H9 (cell line): ENCODE measurements around the gene MAD1L1. TPM values are rescaled to one million over a fixed set of nuclear protein-coding genes. Genes with fewer than 3 reads are reported as not detected.
A peak's percentile ranks its signal among the peaks of the same experiment; 100 is the strongest.

Source experiments
- DNase-seq: peaks from one replicate; pipeline ENCODE4 v3.0.0-alpha.2; 2017
- H2AFZ ChIP-seq: one replicate; pipeline ENCODE4 v1.6.1; 2013; ENCODE audit warnings: mild to moderate bottlenecking, low read length, control low read depth, moderate library complexity
- H2AK5ac ChIP-seq: 2 replicates; pipeline ENCODE4 v1.6.1; 2013; ENCODE audit warnings: low read length, control low read depth, mixed read lengths; ENCODE audit not compliant: insufficient read length
- H2BK120ac ChIP-seq: one replicate; pipeline ENCODE4 v1.6.1; 2013; ENCODE audit warnings: low read depth, mild to moderate bottlenecking, low read length, control low read depth, inconsistent platforms; ENCODE audit not compliant: poor library complexity, severe bottlenecking
- H2BK12ac ChIP-seq: 2 replicates; pipeline ENCODE4 v1.6.1; 2013; ENCODE audit warnings: low read length, control low read depth, mixed read lengths, low read depth; ENCODE audit not compliant: insufficient read length
- H2BK15ac ChIP-seq: 2 replicates; pipeline ENCODE4 v1.6.1; 2013; ENCODE audit warnings: low read depth, low read length, control low read depth
- H2BK20ac ChIP-seq: one replicate; pipeline ENCODE4 v1.6.1; 2013; ENCODE audit warnings: low read depth, mild to moderate bottlenecking, low read length, control low read depth, inconsistent platforms; ENCODE audit not compliant: poor library complexity, severe bottlenecking
- H2BK5ac ChIP-seq: 2 replicates; pipeline ENCODE4 v1.6.1; 2013; ENCODE audit warnings: low read length, control low read depth, mixed read lengths; ENCODE audit not compliant: insufficient read length
- H3K14ac ChIP-seq: 2 replicates; pipeline ENCODE4 v1.6.1; 2013; ENCODE audit warnings: low read length, control low read depth; ENCODE audit not compliant: insufficient read depth
- H3K18ac ChIP-seq: 2 replicates; pipeline ENCODE4 v1.6.1; 2013; ENCODE audit warnings: low read depth, mild to moderate bottlenecking, mixed read lengths, low read length, control low read depth; ENCODE audit not compliant: insufficient read length
- H3K23ac ChIP-seq: 2 replicates; pipeline ENCODE4 v1.6.1; 2013; ENCODE audit warnings: low read length, control low read depth, mixed read lengths, low read depth; ENCODE audit not compliant: insufficient read length
- H3K23me2 ChIP-seq: 2 replicates; pipeline ENCODE4 v1.6.1; 2013; ENCODE audit warnings: low read depth, mild to moderate bottlenecking, mixed read lengths, low read length, control low read depth; ENCODE audit not compliant: insufficient read length, poor library complexity, severe bottlenecking
- H3K27ac ChIP-seq: 2 replicates; pipeline ENCODE4 v1.5.1; 2013; ENCODE audit warnings: low read length, control low read depth, mixed read lengths, low read depth; ENCODE audit not compliant: insufficient read length
- H3K27me3 ChIP-seq: 2 replicates; pipeline ENCODE4 v1.6.1; 2013; ENCODE audit warnings: low read length, control low read depth, inconsistent platforms; ENCODE audit not compliant: insufficient read depth
- H3K4ac ChIP-seq: 2 replicates; pipeline ENCODE4 v1.6.1; 2013; ENCODE audit warnings: low read depth, mild to moderate bottlenecking, control low read depth, inconsistent platforms, low read length, moderate library complexity
- H3K4me1 ChIP-seq: 2 replicates; pipeline ENCODE4 v1.6.1; 2013; ENCODE audit warnings: low read length, control low read depth, inconsistent platforms; ENCODE audit not compliant: insufficient read depth
- H3K4me2 ChIP-seq: 2 replicates; pipeline ENCODE4 v1.6.1; 2013; ENCODE audit warnings: low read length, control low read depth, mixed read lengths; ENCODE audit not compliant: insufficient read length, insufficient read depth
- H3K56ac ChIP-seq: 2 replicates; pipeline ENCODE4 v1.6.1; 2013; ENCODE audit warnings: low read depth, mild to moderate bottlenecking, mixed read lengths, low read length, control low read depth; ENCODE audit not compliant: insufficient read length
- H3K79me1 ChIP-seq: 2 replicates; pipeline ENCODE4 v1.6.1; 2013; ENCODE audit warnings: low read depth, mild to moderate bottlenecking, moderate library complexity, low read length, control low read depth, inconsistent platforms; ENCODE audit not compliant: insufficient read depth, poor library complexity, severe bottlenecking
- H3K79me2 ChIP-seq: 2 replicates; pipeline ENCODE4 v1.6.1; 2013; ENCODE audit warnings: low read length, control low read depth, inconsistent platforms; ENCODE audit not compliant: insufficient read depth
- H3K9ac ChIP-seq: 2 replicates; pipeline ENCODE4 v1.6.1; 2013; ENCODE audit warnings: low read length, control low read depth, mixed read lengths; ENCODE audit not compliant: insufficient read length; ENCODE audit errors: extremely low read depth
- H3K9me3 ChIP-seq: one replicate; pipeline ENCODE4 v1.6.1; 2013; ENCODE audit warnings: low read depth, low read length, inconsistent platforms; ENCODE audit not compliant: control insufficient read depth
- H3T11ph ChIP-seq: one replicate; pipeline ENCODE4 v1.6.1; 2013; ENCODE audit warnings: mild to moderate bottlenecking, low read length, control low read depth, inconsistent platforms
- H4K20me1 ChIP-seq: one replicate; pipeline ENCODE4 v1.6.1; 2013; ENCODE audit not compliant: control insufficient read depth, insufficient read length, insufficient read depth
- H4K5ac ChIP-seq: 2 replicates; pipeline ENCODE4 v1.6.1; 2013; ENCODE audit warnings: low read depth, mild to moderate bottlenecking, mixed read lengths, low read length, control low read depth; ENCODE audit not compliant: insufficient read length
- H4K8ac ChIP-seq: replicated peaks from 2 replicates; pipeline ENCODE4 v1.6.1; 2013; ENCODE audit warnings: low read length, control low read depth, mixed read lengths, low read depth; ENCODE audit not compliant: insufficient read length
- H4K91ac ChIP-seq: 2 replicates; pipeline ENCODE4 v1.6.1; 2013; ENCODE audit warnings: low read depth, mild to moderate bottlenecking, moderate library complexity, mixed read lengths, low read length, control low read depth; ENCODE audit not compliant: insufficient read length
- H3K27ac Mint-ChIP-seq, 3 experiments: 2 replicates in 2 of 3; 3 replicates in 1 of 3; pipeline ENCODE4 v1.8.0; 2020 to 2021; ENCODE audit warnings: mixed read lengths in 3 of 3, mild to moderate bottlenecking in 1 of 3, moderate library complexity in 1 of 3
- H3K27me3 Mint-ChIP-seq: 2 replicates; pipeline ENCODE4 v1.8.0; 2021; ENCODE audit warnings: low read depth, mild to moderate bottlenecking, moderate library complexity, mixed read lengths
- H3K36me3 Mint-ChIP-seq, 3 experiments: 2 replicates in 2 of 3; 3 replicates in 1 of 3; pipeline ENCODE4 v1.8.0; 2020 to 2021; ENCODE audit warnings: low read depth in 3 of 3, mixed read lengths in 3 of 3; ENCODE audit not compliant: insufficient read depth in 1 of 3
- H3K4me1 Mint-ChIP-seq, 2 experiments: 2 replicates each; pipeline ENCODE4 v1.8.0; 2020; ENCODE audit warnings: mixed read lengths in 2 of 2
- H3K4me3 Mint-ChIP-seq, 2 experiments: 2 replicates in 1 of 2; 3 replicates in 1 of 2; pipeline ENCODE4 v1.8.0; 2020 to 2021; ENCODE audit warnings: mild to moderate bottlenecking in 2 of 2, mixed read lengths in 2 of 2, moderate library complexity in 1 of 2
- H3K9me3 Mint-ChIP-seq, 2 experiments: 2 replicates in 1 of 2; 3 replicates in 1 of 2; pipeline ENCODE4 v1.8.0; 2020; ENCODE audit warnings: mild to moderate bottlenecking in 2 of 2, mixed read lengths in 2 of 2, moderate library complexity in 1 of 2
- CTCF ChIP-seq: fragments of 200-600 bp; sonication (generic); conservative IDR thresholded peaks from 3 replicates; pipeline ENCODE4 v1.8.0; 2021; ENCODE audit warnings: antibody characterized with exemption, mild to moderate bottlenecking
- WGBS: extraction: QIAGEN DNeasy Blood & Tissue Kit; methylation state at CpG from one replicate; pipeline ENCODE4 v1.1.7; 2013; ENCODE audit warnings: missing lambda C conversion rate, low lambda C conversion rate, mixed read lengths; ENCODE audit not compliant: insufficient read length; ENCODE audit errors: extremely low coverage; 5-methylcytosine and 5-hydroxymethylcytosine counted together
- total RNA-seq: library from RNA; stranded (reverse); gene quantifications from 2 replicates; pipeline ENCODE4 v1.2.1, GENCODE V29; 2021

Gene MAD1L1
- total RNA-seq, 1 experiment from 2014 or later, result 39.0 TPM

DNA sequence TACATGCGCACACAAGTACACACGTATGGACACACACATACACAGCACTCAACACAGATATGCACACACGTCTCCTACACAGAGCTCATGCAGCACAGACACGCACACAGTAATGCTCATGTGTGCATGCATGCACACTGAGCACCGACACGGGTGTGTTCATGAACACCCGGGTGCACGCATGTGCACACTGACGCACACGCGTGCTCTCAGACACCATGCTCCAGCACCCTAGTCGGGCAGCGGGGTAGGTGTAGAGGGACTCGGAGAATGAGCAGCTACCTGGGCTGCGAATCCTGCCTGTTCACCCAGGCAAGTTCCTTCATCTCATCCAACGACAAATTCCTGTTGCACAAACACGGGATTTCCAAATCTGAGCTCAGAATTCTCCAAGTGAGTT, 184.7 kb downstream of the MAD1L1 start:
- Histone ChIP-seq H3K27me3 (no peaks in the 10 kb centered on the region), H3T11ph (no peak overlapping the region), H4K8ac (no peak overlapping the region), H2BK20ac (no peak overlapping the region), H3K79me2 (no peaks in the 10 kb centered on the region), H3K9ac (no peak overlapping the region), H2AFZ (no peak overlapping the region), H2AK5ac (no peak overlapping the region), H3K56ac (no peak overlapping the region), H3K18ac (no peak overlapping the region), H2BK12ac (no peak overlapping the region), H3K79me1 (no peaks in the 10 kb centered on the region), H4K91ac (no peak overlapping the region), H2BK15ac (no peak overlapping the region), H3K27ac (no peak overlapping the region), H4K20me1 (no peaks in the 10 kb centered on the region), H3K14ac (no peak overlapping the region), H3K4me1 (no peaks in the 10 kb centered on the region), H3K4ac (no peak overlapping the region), H2BK5ac (no peak overlapping the region), H3K4me2 (no peak overlapping the region), H3K23ac (no peak overlapping the region), H2BK120ac (no peak overlapping the region), H3K9me3 (no peaks in the 10 kb centered on the region), H3K23me2 (no peaks in the 10 kb centered on the region), H4K5ac (no peak overlapping the region)
- Mint-ChIP-seq H3K4me1 (peaks cover 5 to 12% of the 10 kb centered on the region in 2 experiments), H3K36me3 (peaks cover 4 to 6% (median 4%) of the 10 kb centered on the region in 3 experiments; a peak in 6 of 7 replicates), H3K27me3 (no peaks in the 10 kb centered on the region; the same call in 1 of the 2 replicates), H3K4me3 (no peak overlapping the region), H3K27ac (peak overlapping the region in 2 of 3 experiments; percentile 7 to 13; a peak in 2 of 7 replicates), H3K9me3 (peaks cover 2 to 3% of the 10 kb centered on the region in 2 experiments; a peak in 2 of 5 replicates)
- no peak for TF ChIP-seq CTCF
- WGBS, result no CpG with 5 or more reads among the region's 17 CpGs
- DNase-seq, result no peak
